Neural cell (in vitro differentiated cells): Measurements from ENCODE around the gene IER3. TPM values are rescaled to one million over a fixed set of nuclear protein-coding genes. Genes with fewer than 3 reads are reported as not detected.

Experiments
- H2AFZ ChIP-seq: fragments of 200-600, 300-800 bp; sonication (generic), shearing (Covaris generic); 2 replicates; pipeline ENCODE4 v1.6.0; 2014; ENCODE audit warnings: low read depth, mild to moderate bottlenecking, antibody characterized with exemption, low read length, moderate library complexity
- H3F3A ChIP-seq: fragments of 200-600 bp; shearing (Covaris generic); 2 replicates; pipeline ENCODE4 v1.6.1; 2016; ENCODE audit warnings: mild to moderate bottlenecking, moderate library complexity, mixed read lengths, antibody characterized with exemption, low read length; ENCODE audit not compliant: insufficient read depth, poor library complexity, severe bottlenecking
- H3K27ac ChIP-seq: fragments of 200-600, 300-800 bp; sonication (generic), shearing (Covaris generic); 2 replicates; pipeline ENCODE4 v1.5.1; 2014; ENCODE audit warnings: mild to moderate bottlenecking, low read length, moderate library complexity
- H3K27me3 ChIP-seq: fragments of 300-800, 200-600 bp; sonication (generic), shearing (Covaris generic); 2 replicates; pipeline ENCODE4 v1.6.0; 2014; ENCODE audit warnings: mild to moderate bottlenecking, low read depth, low read length, moderate library complexity; ENCODE audit not compliant: insufficient read depth
- H3K36me3 ChIP-seq: fragments of 300-800, 200-600 bp; sonication (generic), shearing (Covaris generic); 2 replicates; pipeline ENCODE4 v1.5.1; 2014; ENCODE audit warnings: mild to moderate bottlenecking, antibody characterized with exemption, low read length, moderate library complexity; ENCODE audit not compliant: insufficient read depth
- H3K4me2 ChIP-seq: fragments of 300-800, 200-600 bp; sonication (generic), shearing (Covaris generic); 2 replicates; pipeline ENCODE4 v1.6.0; 2014; ENCODE audit warnings: mild to moderate bottlenecking, low read length
- H3K4me3 ChIP-seq: fragments of 300-800, 200-600 bp; sonication (generic), shearing (Covaris generic); 2 replicates; pipeline ENCODE4 v1.5.1; 2014; ENCODE audit warnings: mild to moderate bottlenecking, low read length, moderate library complexity
- H3K79me2 ChIP-seq: fragments of 200-600 bp; shearing (Covaris generic); replicated peaks from 2 replicates; pipeline ENCODE4 v1.6.0; 2014; ENCODE audit warnings: mild to moderate bottlenecking, low read length, moderate library complexity; ENCODE audit not compliant: insufficient read depth
- H3K9ac ChIP-seq: fragments of 300-800, 200-600 bp; sonication (generic), shearing (Covaris generic); 2 replicates; pipeline ENCODE4 v1.6.1; 2016; ENCODE audit warnings: mild to moderate bottlenecking, low read length, mixed read lengths
- H3K9me2 ChIP-seq: fragments of 200-600 bp; shearing (Covaris generic); 2 replicates; pipeline ENCODE4 v1.6.1; 2016; ENCODE audit warnings: mild to moderate bottlenecking, low read length, mixed read lengths; ENCODE audit not compliant: insufficient read depth
- H3K9me3 ChIP-seq: fragments of 200-600, 300-800 bp; sonication (generic), shearing (Covaris generic); 2 replicates; pipeline ENCODE4 v1.6.1; 2016; ENCODE audit warnings: mild to moderate bottlenecking, mixed run types, low read length, moderate library complexity, mixed read lengths
- H4K20me1 ChIP-seq: fragments of 200-600 bp; shearing (Covaris generic); 2 replicates; pipeline ENCODE4 v1.6.1; 2016; ENCODE audit warnings: mild to moderate bottlenecking, mixed run types; ENCODE audit not compliant: insufficient read depth
- CTCF ChIP-seq: fragments of 450-650 bp; IDR thresholded peaks from 2 replicates; pipeline ENCODE4 v1.5.1; 2014; ENCODE audit warnings: antibody characterized with exemption, mild to moderate bottlenecking, moderate library complexity; ENCODE audit not compliant: poor library complexity, severe bottlenecking
- EP300 ChIP-seq: fragments of 450-650 bp; conservative IDR thresholded peaks from 2 replicates; pipeline ENCODE4 v1.6.1; 2014; ENCODE audit warnings: antibody characterized with exemption, mild to moderate bottlenecking, moderate library complexity; ENCODE audit not compliant: poor library complexity, severe bottlenecking
- EZH2 ChIP-seq: fragments of 200-600, 300-800 bp; shearing (Covaris generic), sonication (generic); IDR thresholded peaks from 2 replicates; pipeline ENCODE4 v1.6.1; 2014; ENCODE audit warnings: antibody characterized with exemption, low read length, borderline replicate concordance, mild to moderate bottlenecking; ENCODE audit not compliant: insufficient read depth, poor library complexity, severe bottlenecking
- MXI1 ChIP-seq: fragments of 450-650 bp; conservative IDR thresholded peaks from 2 replicates; pipeline ENCODE4 v1.6.1; 2014; ENCODE audit warnings: antibody characterized with exemption, mild to moderate bottlenecking; ENCODE audit not compliant: poor library complexity, severe bottlenecking
- POLR2AphosphoS5 ChIP-seq: IDR thresholded peaks from 2 replicates; pipeline ENCODE4 v1.6.1; 2012
- RAD21 ChIP-seq: fragments of 450-650 bp; conservative IDR thresholded peaks from 2 replicates; pipeline ENCODE4 v1.6.1; 2014; ENCODE audit warnings: antibody characterized with exemption, mild to moderate bottlenecking, moderate library complexity
- REST ChIP-seq: IDR thresholded peaks from 2 replicates; pipeline ENCODE4 v1.6.1; 2012; ENCODE audit warnings: borderline replicate concordance
- SMC3 ChIP-seq: fragments of 450-650 bp; conservative IDR thresholded peaks from 2 replicates; pipeline ENCODE4 v1.6.1; 2014; ENCODE audit warnings: antibody characterized with exemption, mild to moderate bottlenecking, moderate library complexity; ENCODE audit not compliant: poor library complexity
- TAF1 ChIP-seq: IDR thresholded peaks from 2 replicates; pipeline ENCODE4 v1.6.1; 2012; ENCODE audit warnings: low read depth
- polyA plus RNA-seq: library from polyadenylated mRNA; depleted of rRNA; stranded (reverse); fragments of >200 nt; gene quantifications from 2 replicates; pipeline ENCODE4 v1.2.3, GENCODE V29; 2014

The IER3 gene
- polyA plus RNA-seq, 1 donor from 2014 or later: 3.0 TPM

- Histone ChIP-seq H3K4me3 (no peak overlapping the region), H3K36me3 (no peaks in the 10 kb centered on the region), H3K9me2 (no peaks in the 10 kb centered on the region), H3F3A (no peaks in the 10 kb centered on the region), H3K9ac (no peak overlapping the region), H3K27ac (no peak overlapping the region), H4K20me1 (no peaks in the 10 kb centered on the region), H3K4me2 (no peak overlapping the region), H2AFZ (no peak overlapping the region), H3K27me3 (no peaks in the 10 kb centered on the region), H3K79me2 (no peaks in the 10 kb centered on the region), H3K9me3 (no peaks in the 10 kb centered on the region)
- TF ChIP-seq POLR2AphosphoS5: no peak
- no peak for TF ChIP-seq SMC3
- no peak for TF ChIP-seq REST
- no peak for TF ChIP-seq TAF1
- TF ChIP-seq CTCF: no peak
- TF ChIP-seq EZH2: no peak
- TF ChIP-seq EP300: no peak
- no peak for TF ChIP-seq RAD21
- TF ChIP-seq MXI1: no peak
Observed at GRCh38 chr6:30789606-30790005, 45.3 kb upstream of the IER3 start.

GRCh38 chr6:30787954-30788353, 43.6 kb upstream of the IER3 start:
- Histone ChIP-seq H3K4me3 (no peak overlapping the region), H3K36me3 (no peaks in the 10 kb centered on the region), H3K9me3 (no peaks in the 10 kb centered on the region), H3K9ac (no peak overlapping the region), H3F3A (no peaks in the 10 kb centered on the region), H3K27me3 (no peaks in the 10 kb centered on the region), H3K27ac (no peak overlapping the region), H3K4me2 (no peak overlapping the region), H3K79me2 (no peaks in the 10 kb centered on the region), H4K20me1 (no peaks in the 10 kb centered on the region), H3K9me2 (no peaks in the 10 kb centered on the region), H2AFZ (no peak overlapping the region)
- TF ChIP-seq POLR2AphosphoS5 (no peak), RAD21 (no peak), MXI1 (no peak), EP300 (no peak), EZH2 (no peak), SMC3 (no peak)
